ENCODE measurements around the gene NTNG1.

DNA sequence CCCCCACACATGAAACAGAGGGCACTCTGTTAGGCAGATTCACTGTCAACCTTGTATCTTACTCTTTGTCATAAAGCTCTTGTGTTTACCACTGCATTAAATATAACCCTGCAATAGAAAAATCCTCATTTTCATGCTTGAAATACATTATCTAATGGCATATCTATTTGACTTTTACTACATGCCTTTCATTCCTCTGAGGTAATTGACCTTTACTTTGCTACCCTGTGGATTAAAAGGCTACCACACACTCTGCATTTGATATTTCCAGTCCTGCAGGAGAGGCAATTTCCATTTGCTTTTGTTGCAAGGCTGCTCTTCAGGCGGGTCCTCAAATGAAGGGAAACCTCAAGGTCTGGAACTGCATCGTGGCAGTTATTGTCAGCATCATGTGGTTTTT, 238.0 kb downstream of the NTNG1 start:
- TF ChIP-seq GATA3 (IDR thresholded peaks at IDR 0.05; ENCODE audit: low read depth, low read length) (no peak), GATA2 (IDR thresholded peaks at IDR 0.05; ENCODE audit: low read depth, low read length) (no peak)

Measured in SH-SY5Y (cell line).